Endothelial cell of umbilical vein (primary cell): Measurements from ENCODE around the gene SIRPA.

Experiments
- POLR2A ChIP-seq: IDR thresholded peaks from 2 replicates; pipeline ENCODE4 v1.6.1; 2012; ENCODE audit warnings: low read depth, mild to moderate bottlenecking, control low read depth, low read length
- POLR2AphosphoS5 ChIP-seq: IDR thresholded peaks from 2 replicates; pipeline ENCODE4 v1.6.1; 2012; ENCODE audit warnings: low read depth, mild to moderate bottlenecking, control low read depth, low read length, moderate library complexity; ENCODE audit not compliant: insufficient read depth
- TF ChIP-seq, protein P1 (sequence below), 2 donors: IDR thresholded peaks; 1 replicate in 1 of 2; 2 replicates in 1 of 2; pipeline ENCODE4 v1.5.1; 2011; ENCODE audit warnings: low read length in 2 of 2, mild to moderate bottlenecking in 2 of 2, moderate library complexity in 2 of 2, control low read depth in 1 of 2, inconsistent platforms in 1 of 2, low read depth in 1 of 2; ENCODE audit not compliant: insufficient read depth in 1 of 2; ENCODE audit errors: extremely low read depth in 1 of 2
- TF ChIP-seq, protein P2 (sequence below): IDR thresholded peaks from 2 replicates; pipeline ENCODE4 v1.6.1; 2011; ENCODE audit not compliant: insufficient read depth, insufficient read length

DNA sequence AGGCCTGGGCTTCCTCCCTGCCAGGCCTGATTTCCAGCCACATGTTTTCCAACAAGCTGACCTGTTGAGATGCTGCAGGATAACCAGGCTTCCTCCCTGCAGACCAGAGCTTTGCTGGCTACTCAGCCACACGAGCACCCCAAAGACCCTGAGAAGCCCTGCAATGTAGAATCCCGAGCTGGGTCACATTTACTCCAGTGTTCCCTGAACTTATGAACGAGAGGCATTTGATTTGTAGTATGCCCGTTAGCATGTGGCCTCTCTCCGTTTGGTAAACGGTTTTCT lies 4.0 kb downstream of the SIRPA start:
- TF ChIP-seq, protein P1, sequence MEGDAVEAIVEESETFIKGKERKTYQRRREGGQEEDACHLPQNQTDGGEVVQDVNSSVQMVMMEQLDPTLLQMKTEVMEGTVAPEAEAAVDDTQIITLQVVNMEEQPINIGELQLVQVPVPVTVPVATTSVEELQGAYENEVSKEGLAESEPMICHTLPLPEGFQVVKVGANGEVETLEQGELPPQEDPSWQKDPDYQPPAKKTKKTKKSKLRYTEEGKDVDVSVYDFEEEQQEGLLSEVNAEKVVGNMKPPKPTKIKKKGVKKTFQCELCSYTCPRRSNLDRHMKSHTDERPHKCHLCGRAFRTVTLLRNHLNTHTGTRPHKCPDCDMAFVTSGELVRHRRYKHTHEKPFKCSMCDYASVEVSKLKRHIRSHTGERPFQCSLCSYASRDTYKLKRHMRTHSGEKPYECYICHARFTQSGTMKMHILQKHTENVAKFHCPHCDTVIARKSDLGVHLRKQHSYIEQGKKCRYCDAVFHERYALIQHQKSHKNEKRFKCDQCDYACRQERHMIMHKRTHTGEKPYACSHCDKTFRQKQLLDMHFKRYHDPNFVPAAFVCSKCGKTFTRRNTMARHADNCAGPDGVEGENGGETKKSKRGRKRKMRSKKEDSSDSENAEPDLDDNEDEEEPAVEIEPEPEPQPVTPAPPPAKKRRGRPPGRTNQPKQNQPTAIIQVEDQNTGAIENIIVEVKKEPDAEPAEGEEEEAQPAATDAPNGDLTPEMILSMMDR (IDR thresholded peaks at IDR 0.05; ENCODE audit: extremely low read depth in 1 of 2, insufficient read depth in 1 of 2, low read depth in 1 of 2, low read length in 2 of 2) = no peak
- TF ChIP-seq, protein P2, sequence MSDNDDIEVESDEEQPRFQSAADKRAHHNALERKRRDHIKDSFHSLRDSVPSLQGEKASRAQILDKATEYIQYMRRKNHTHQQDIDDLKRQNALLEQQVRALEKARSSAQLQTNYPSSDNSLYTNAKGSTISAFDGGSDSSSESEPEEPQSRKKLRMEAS = no peak
- no peak for TF ChIP-seq POLR2AphosphoS5
- TF ChIP-seq POLR2A = no peak
